Chondrocyte (in vitro differentiated cells): ENCODE results near the gene SLC6A11. TPM values are rescaled to one million over a fixed set of nuclear protein-coding genes. Genes with fewer than 3 reads are reported as not detected.

ENCODE experiments used
- DNase-seq: peaks from one replicate; pipeline ENCODE4 v3.0.0; 2021; ENCODE audit warnings: mixed read lengths, low spot score
- H3K27ac Mint-ChIP-seq: one replicate; pipeline ENCODE4 v1.8.0; 2021; ENCODE audit warnings: mild to moderate bottlenecking, moderate library complexity, mixed read lengths; ENCODE audit not compliant: unreplicated experiment
- H3K27me3 Mint-ChIP-seq: 2 replicates; pipeline ENCODE4 v1.8.0; 2021; ENCODE audit warnings: low read depth, mixed read lengths
- H3K36me3 Mint-ChIP-seq: 2 replicates; pipeline ENCODE4 v1.8.0; 2021; ENCODE audit warnings: low read depth, mixed read lengths
- H3K4me1 Mint-ChIP-seq: 2 replicates; pipeline ENCODE4 v1.8.0; 2021; ENCODE audit warnings: low read depth, mild to moderate bottlenecking, mixed read lengths
- H3K4me3 Mint-ChIP-seq: one replicate; pipeline ENCODE4 v1.8.0; 2021; ENCODE audit warnings: mild to moderate bottlenecking, moderate library complexity, mixed read lengths; ENCODE audit not compliant: unreplicated experiment
- H3K9me3 Mint-ChIP-seq: 2 replicates; pipeline ENCODE4 v1.8.0; 2021; ENCODE audit warnings: low read depth, mixed read lengths
- CTCF ChIP-seq: fragments of 200-600 bp; sonication (generic); IDR thresholded peaks from 2 replicates; pipeline ENCODE4 v1.5.0; 2021; ENCODE audit warnings: antibody characterized with exemption, mild to moderate bottlenecking, moderate library complexity
- total RNA-seq: library from RNA; stranded (reverse); gene quantifications from 3 replicates; pipeline ENCODE4 v1.2.1, GENCODE V29; 2021

SLC6A11 gene
- total RNA-seq, 1 donor from 2014 or later, result not detected

GRCh38 chr3:10772271-10773161, 43.5 kb upstream of the SLC6A11 start:
- no peak overlapping the region for H3K4me3 Mint-ChIP-seq
- peak; percentile 51 for TF ChIP-seq CTCF
- H3K4me1 Mint-ChIP-seq, result no peaks in the 10 kb centered on the region
- no peak overlapping the region for H3K27ac Mint-ChIP-seq
- peaks cover 66% of the 10 kb centered on the region for H3K27me3 Mint-ChIP-seq
- H3K9me3 Mint-ChIP-seq, result peaks cover 5% of the 10 kb centered on the region
- no peaks in the 10 kb centered on the region for H3K36me3 Mint-ChIP-seq
- no peak for DNase-seq

GRCh38 chr3:10774129-10774670, 41.8 kb upstream of the SLC6A11 start:
- H3K9me3 Mint-ChIP-seq, result peaks cover 5% of the 10 kb centered on the region
- no peak for DNase-seq
- no peaks in the 10 kb centered on the region for H3K4me1 Mint-ChIP-seq
- no peak overlapping the region for H3K4me3 Mint-ChIP-seq
- no peak overlapping the region for H3K27ac Mint-ChIP-seq
- no peaks in the 10 kb centered on the region for H3K36me3 Mint-ChIP-seq
- peaks cover 59% of the 10 kb centered on the region for H3K27me3 Mint-ChIP-seq
- no peak for TF ChIP-seq CTCF

DNA sequence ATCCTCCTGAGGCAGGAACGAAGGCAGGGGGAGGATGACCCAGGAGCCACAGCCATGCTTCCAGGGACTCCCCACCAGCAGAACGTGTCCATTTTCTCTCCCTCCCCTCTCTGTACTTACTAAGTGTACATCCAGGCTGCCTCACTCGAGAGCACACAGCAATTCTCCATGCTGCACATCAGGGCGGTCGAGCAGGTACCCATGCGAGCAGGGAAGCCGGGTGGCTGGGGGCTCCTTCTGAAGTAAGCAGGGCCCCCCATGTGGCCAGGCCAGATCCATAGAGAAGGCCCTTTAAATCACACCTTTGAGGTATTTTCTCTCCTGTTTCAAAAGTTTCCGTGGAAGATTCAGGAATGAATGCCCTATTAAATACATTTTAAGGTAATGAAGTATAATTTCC, 41.2 kb upstream of the SLC6A11 start:
- no peak for DNase-seq
- peaks cover under 1% of the 10 kb centered on the region for H3K9me3 Mint-ChIP-seq
- H3K27me3 Mint-ChIP-seq, result peaks cover 53% of the 10 kb centered on the region
- H3K36me3 Mint-ChIP-seq, result no peaks in the 10 kb centered on the region
- no peak for TF ChIP-seq CTCF
- H3K4me3 Mint-ChIP-seq, result no peak overlapping the region
- H3K27ac Mint-ChIP-seq, result no peak overlapping the region
- H3K4me1 Mint-ChIP-seq, result no peaks in the 10 kb centered on the region

DNA sequence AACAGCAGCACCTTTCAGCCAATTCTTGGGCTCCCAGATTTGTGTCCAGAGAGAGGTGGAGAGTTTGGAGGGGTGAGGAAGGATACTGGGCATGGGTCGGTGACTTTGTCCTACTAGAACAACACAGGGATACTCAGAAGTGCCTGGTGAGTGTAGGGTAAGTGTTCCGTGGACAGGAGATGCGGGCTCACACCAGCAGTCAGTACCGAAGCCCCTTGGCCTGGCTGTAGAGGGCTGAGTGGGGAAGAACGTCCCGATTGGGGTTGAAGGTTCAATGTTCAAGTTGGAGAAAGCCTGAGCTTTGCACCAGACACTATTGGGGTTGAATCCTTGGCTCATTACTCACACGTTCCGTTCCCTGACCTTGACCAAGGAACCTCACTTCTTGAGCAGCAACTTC, 40.8 kb upstream of the SLC6A11 start:
- DNase-seq, result no peak
- H3K27ac Mint-ChIP-seq, result no peak overlapping the region
- H3K27me3 Mint-ChIP-seq, result peaks cover 52% of the 10 kb centered on the region
- H3K4me1 Mint-ChIP-seq, result no peaks in the 10 kb centered on the region
- no peak for TF ChIP-seq CTCF
- H3K36me3 Mint-ChIP-seq, result no peaks in the 10 kb centered on the region
- no peaks in the 10 kb centered on the region for H3K9me3 Mint-ChIP-seq
- H3K4me3 Mint-ChIP-seq, result no peak overlapping the region

DNA sequence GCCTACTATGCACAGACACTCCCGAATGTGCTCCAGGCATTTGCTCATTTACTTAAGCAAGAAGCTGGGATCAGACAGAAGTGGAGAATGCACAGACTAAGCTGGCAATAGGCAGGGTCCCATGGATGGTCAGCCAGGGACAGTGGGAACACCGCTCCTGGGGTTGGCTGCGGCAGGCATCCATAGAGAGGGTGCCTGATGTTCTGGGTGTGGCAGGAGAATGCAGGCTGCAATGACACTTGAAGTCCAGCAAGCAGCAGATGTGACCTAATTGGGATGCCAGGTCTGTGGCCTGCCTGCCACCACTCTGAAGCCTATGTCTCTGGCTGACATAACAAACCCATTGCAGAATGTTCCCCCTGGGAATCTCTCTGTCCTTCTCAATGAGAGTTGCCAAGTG, 40.2 kb upstream of the SLC6A11 start:
- no peaks in the 10 kb centered on the region for H3K36me3 Mint-ChIP-seq
- H3K27ac Mint-ChIP-seq, result no peak overlapping the region
- TF ChIP-seq CTCF, result no peak
- DNase-seq, result no peak
- H3K4me3 Mint-ChIP-seq, result no peak overlapping the region
- no peaks in the 10 kb centered on the region for H3K9me3 Mint-ChIP-seq
- H3K4me1 Mint-ChIP-seq, result no peaks in the 10 kb centered on the region
- peaks cover 50% of the 10 kb centered on the region for H3K27me3 Mint-ChIP-seq
